KBM-7 (cell line): ENCODE measurements around the gene WDR62.

Experiments used
- DNase-seq: peaks from one replicate; pipeline ENCODE4 v3.0.0-alpha.2; 2015
- in situ Hi-C: fragments of 300-500 bp; cut with MboI; formaldehyde crosslinking; loops from 2 replicates; pipeline ENCODE4 v1.14.3; 2020; ENCODE audit warnings: low sequenced_read_pairs, low pct_unique_long_range_greater_than_20kb, mixed read lengths

The WDR62 gene

DNA sequence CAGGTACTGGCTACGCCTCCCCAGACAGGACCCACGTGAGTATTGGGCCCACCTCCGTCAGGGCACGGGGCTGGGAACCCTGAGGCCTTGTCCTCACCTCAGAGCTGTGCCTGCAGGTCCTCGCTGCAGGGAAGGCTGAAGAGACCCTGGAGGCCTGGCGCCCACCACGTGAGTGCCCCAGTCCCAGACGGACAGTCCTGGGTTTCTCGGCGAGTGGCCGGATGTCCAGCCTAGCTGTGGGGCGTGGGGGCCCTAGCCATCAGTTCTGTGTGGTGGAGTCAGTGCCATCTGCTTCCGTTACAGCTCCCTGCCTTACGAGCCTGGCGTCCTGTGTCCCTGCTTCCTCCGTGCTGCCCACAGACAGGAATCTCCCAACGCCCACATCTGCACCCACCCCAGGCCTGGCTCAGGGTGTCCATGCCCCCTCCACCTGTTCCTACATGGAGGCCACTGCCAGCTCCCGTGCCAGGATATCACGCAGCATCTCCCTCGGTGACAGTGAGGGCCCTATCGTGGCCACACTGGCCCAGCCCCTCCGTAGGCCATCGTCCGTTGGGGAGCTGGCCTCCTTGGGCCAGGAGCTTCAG, 48.4 kb downstream of the WDR62 start:
- DNase-seq: no peak
- in situ Hi-C loops: no loop called here

DNA sequence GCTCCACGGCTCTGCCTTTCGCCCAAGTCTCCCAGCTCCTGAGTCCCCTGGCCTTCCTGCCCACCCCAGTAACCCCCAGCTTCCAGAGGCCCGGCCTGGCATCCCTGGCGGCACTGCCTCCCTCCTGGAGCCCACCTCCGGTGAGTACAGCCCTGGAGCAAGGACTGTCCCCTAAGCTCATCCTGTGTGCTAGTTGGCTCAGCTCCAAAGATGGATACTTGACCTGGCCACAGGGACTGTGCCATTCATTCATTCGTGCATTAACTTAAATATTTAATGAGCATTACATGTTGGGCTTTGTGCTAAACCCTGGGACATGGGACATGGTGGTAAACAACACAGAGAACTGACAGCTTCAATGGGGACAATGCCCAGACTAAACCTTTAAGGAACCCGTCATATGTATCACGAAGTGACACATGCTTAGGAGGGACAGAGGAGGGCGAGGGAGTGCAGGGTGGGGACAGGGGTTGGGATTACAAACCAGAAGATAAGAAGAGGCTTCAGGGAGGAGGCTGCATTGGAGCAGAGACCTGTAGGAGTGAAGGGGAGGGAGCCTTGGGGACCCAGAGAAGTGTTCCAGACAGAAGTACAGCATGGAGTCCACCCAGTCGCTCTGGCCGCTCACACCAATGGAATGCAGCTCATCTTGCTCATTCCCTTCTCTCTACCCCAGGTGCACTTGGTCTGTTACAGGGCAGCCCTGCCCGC, 49.3 kb downstream of the WDR62 start:
- in situ Hi-C loops: no loop called here
- no peak for DNase-seq

DNA sequence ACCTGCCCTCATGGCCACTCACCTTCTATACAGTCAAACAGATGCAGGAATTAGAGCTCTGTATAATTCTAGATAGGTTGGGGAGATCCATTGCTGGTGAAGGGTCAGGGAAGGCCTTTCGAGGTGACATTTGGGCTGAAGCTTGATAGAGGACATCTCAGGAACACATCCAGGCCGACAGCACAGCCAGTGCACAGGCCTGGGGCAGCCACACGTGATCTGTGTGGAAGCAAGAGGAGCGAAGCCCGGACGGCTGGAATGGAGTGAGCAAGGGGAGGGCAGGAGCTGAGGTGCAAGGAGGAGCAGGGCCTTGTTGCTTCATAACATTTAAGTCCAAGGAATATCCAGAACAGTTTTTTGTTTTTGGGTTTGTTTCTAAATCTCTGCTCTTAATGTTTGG, 51.7 kb downstream of the WDR62 start:
- in situ Hi-C loops: no loop called here
- no peak for DNase-seq

DNA sequence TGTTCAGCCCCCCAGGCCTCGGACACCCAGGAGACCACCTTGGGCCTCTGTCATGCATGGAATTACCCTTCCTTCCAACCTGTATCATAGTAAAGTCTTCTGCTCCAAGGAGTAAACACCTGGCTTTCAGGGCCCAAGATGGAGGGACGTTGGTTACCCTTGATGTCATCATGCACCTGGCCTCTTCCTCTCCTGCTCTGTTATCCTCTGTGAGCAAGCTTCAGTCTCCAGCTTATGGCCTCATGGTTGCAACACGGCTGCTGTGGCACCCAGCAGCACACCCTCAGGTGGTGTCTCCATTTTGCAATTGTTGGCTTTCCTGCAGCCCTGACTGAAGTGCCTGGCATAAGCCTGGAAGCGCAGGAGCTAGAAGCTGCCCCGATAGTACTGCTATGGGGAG, 52.3 kb downstream of the WDR62 start:
- in situ Hi-C loops: no loop called here
- no peak for DNase-seq

DNA sequence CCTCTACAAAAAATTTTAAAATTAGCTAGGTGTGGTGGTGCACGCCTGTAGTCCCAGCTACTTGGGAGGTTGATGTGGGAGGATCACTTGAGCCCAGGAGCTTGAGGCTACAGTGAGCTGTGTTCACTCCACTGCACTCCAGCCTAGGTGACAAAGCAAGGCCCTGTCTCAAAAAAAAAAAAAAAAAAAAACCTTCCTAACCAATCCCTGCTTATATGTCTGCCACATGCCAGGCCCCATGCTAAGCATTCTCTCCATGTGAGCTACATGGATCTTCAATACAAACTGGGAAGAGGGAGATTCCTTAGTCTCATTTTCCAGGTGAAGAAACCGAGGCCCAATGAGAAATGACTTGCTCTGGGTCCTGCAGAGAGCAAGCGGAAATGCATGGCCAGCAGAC, 54.0 kb downstream of the WDR62 start:
- no peak for DNase-seq
- in situ Hi-C loops: no loop called here

DNA sequence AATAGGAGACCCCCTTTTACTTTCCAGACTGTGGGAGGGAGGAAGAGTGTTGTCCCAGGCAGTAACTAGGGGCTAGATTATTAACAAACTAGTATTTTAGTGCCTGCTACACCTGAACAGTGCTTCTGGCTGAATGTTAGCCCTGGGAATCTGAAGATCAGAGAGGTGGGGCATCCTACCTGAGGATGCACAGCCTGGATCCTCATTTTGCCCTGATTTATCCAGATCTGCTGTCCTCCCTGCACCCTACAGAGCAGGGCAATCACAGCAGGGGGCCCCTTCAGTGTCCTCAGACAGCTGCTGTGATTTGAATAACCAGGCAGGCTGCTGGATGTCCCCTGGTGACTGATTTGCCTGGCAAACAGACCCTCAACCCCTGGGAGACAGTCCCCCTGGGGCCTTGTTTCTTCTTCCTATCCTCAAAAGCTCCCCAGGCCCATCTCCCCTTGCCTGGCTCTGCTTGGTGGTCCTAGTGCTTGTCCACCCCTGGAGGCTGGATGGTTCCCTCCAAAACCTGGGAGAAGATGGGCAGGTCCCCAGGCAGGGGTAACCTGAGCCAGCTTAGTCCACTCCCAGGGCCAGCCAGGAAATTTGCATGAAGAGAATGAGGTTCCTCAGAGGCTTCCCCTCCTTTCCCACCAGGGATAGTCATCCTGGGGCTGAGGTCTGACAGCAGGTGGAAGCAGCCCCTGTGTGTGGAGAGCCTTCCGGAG, 55.9 kb downstream of the WDR62 start, which contains the start of gene OVOL3:
OVOL3 (plus strand) TSS at position 657 of the 713 bp plus-strand sequence. CDS start 60 bp downstream, outside the sequence.
- in situ Hi-C loops: no loop called here
- no peak for DNase-seq

DNA sequence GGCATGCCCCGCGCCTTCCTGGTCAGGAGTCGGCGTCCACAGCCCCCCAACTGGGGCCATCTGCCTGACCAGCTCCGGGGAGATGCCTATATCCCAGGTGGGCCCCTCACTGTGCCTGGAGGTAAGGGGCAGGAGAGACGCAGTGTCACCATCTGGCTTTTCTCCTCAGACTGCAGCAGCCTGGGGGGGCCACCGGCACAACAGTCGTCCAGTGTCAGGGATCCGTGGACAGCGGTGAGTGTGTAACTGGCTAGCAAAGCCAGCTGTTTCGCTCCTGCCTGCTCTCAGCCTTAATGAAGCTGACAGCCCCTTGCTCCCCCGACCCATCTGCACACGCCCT, 56.5 kb downstream of the WDR62 start:
- DNase-seq: no peak
- in situ Hi-C loops: no loop called here

DNA sequence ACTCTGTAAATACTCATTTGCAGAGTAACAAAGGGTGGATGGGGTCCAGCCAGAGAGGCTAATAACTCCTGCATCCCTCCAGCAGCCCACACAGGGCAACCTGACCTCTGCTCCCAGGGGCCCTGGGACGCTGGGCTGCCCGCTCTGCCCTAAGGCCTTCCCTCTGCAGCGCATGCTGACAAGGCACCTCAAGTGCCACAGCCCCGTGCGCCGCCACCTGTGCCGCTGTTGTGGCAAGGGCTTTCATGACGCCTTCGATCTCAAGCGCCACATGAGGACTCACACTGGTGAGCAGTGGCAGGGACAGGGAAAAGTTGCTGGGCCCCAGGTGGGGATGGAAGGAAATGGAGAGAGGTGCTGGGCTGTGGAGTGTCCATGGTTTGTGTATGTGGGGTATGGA, 58.0 kb downstream of the WDR62 start:
- no peak for DNase-seq
- in situ Hi-C loops: no loop called here

DNA sequence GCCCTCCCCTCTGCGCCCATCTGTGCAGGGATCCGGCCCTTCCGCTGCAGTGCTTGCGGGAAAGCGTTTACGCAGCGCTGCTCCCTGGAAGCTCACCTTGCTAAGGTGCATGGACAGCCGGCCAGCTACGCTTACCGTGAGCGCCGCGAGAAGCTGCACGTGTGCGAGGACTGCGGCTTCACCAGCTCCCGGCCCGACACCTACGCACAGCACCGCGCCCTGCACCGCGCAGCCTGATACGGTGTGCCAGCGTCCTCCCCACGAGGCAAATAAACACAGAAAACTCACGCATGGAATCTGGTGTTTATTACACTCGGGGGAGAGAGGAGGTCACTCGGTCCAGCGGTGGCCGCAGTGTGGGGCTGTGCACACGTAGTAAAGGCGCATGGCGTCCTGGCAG, 58.7 kb downstream of the WDR62 start:
- in situ Hi-C loops: no loop called here
- DNase-seq: no peak

DNA sequence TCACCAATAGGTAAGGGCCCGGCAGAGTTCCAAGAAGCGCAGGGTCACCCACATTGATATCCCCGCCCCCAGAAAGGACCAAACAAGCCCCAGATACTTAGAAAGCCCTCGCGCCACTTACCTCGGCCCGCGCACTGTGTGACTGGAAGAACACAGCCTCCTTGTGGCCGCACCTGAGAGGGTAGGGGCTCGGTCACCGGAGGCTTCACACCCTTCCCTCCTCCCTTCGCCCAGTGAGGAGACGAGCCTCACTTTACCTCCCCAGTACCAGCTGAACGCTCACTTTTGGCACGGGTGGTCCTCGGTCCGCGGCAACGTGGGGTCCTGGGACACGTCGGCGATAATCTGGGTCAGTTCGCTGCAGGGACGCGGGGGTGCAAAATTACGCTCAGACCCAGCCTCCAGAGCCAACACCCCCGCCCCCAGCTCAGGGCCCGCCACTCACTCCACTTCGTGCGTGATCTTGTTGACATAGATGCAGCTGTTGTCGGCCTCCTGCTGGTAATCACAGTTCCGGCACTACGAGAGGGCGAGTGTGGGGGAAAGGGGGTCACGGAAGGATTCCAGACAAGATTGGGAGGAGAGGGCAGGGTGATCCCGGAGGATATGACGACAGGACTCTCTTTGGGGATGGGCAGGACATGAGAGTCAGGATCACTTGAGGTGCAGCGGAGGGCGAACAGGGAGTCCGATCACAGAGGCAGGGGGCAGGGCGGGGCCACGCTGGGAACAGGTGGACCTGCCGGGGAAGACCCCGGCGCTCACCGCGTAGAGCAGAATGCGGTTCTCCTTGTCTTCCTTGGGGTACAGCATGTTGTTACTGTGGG, 59.4 kb downstream of the WDR62 start:
- DNase-seq: peak; percentile 6
- in situ Hi-C loops: no loop called here

DNA sequence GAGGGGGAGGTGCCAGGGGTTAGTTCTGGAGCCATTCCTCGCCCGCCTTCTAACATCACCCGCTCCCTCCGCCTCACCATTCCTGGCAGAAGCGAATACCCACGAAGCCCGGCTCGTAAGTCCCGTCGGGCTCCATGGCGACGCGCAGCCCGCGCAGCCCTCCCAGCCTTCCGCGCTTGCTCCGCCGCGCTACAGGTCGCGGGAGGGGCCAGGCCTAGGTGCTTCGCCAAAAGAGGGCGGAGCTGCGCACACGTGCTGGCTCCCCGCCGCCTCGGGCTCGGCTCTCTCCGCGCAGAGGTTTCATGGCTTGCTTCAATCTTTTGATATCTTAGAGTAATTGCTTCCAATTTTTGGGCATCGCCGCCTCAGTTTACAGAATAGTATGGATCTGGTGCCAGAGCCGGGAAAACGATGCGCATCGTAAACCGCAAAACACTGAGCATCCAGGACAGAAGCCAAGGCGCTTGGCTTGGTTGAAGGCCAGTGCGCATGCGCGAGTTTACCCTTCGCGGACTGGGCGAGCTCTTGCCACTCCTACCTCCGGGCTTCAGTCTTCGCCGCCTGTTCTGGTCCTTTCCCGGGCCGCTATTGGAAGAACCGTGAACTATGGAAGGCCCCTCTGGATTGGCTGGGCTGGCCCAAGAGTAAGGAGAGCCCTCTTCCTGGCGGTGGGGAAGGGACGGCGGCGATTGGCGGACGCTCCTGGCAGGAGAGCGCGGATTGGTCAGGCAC, 60.2 kb downstream of the WDR62 start, which contains the start of gene POLR2I:
POLR2I (minus strand) TSS at position 155 of the 732 bp plus-strand sequence; CDS start at position 136, 19 bp downstream.
- in situ Hi-C loops: no loop called here
- DNase-seq: peak; percentile 99

DNA sequence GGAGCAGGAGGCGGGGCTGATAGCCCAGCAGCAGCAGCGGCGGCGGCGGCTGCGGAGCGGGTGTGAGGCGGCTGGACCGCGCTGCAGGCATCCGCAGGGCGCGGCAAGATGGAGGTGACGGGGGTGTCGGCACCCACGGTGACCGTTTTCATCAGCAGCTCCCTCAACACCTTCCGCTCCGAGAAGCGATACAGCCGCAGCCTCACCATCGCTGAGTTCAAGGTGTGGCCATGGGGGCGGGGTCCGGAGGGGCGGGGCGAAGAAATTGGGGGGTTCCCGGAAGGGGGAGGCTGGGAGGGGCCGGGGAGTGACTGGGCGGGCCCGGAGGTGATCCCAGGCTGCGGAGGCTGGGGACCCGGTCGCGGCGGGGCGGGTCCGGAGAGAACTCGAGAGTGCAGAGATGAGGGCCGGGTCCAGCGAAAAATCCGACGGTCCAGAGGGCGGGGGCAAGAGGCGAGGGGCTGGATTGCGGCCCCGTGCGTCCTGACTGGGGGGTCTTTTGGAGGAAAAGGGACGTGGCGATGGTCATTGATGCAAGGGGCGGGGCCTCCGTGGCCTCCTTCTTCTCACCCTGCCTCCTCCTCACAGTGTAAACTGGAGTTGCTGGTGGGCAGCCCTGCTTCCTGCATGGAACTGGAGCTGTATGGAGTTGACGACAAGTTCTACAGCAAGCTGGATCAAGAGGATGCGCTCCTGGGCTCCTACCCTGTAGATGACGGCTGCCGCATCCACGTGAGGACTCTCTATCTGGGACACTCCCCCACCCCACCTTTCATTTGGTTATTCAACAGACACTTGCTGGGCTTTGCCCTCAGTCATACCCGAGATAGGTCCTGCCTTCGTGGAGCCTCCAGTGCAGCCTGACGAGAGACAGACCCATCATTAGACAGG, 61.0 kb downstream of the WDR62 start, which contains the start of gene TBCB:
TBCB (plus strand) TSS at position 16 of the 891 bp plus-strand sequence; CDS start at position 109, 93 bp downstream.
- in situ Hi-C loops: no loop called here
- DNase-seq: no peak

DNA sequence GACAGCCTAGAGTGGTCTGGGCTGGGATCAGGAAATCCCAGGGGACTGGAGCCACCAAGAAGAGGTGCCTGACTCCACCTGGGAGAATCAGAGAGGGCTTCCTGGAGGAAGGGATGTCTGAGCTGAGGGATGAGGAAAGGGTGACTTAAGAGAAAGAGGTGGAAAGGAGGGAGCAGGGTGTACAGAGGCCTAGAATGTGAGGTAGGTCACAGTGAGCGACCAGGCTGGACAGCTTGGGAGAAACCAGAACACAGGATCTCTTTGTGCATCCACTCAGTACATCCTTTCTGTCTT, 61.6 kb downstream of the WDR62 start:
- no peak for DNase-seq
- in situ Hi-C loops: no loop called here

DNA sequence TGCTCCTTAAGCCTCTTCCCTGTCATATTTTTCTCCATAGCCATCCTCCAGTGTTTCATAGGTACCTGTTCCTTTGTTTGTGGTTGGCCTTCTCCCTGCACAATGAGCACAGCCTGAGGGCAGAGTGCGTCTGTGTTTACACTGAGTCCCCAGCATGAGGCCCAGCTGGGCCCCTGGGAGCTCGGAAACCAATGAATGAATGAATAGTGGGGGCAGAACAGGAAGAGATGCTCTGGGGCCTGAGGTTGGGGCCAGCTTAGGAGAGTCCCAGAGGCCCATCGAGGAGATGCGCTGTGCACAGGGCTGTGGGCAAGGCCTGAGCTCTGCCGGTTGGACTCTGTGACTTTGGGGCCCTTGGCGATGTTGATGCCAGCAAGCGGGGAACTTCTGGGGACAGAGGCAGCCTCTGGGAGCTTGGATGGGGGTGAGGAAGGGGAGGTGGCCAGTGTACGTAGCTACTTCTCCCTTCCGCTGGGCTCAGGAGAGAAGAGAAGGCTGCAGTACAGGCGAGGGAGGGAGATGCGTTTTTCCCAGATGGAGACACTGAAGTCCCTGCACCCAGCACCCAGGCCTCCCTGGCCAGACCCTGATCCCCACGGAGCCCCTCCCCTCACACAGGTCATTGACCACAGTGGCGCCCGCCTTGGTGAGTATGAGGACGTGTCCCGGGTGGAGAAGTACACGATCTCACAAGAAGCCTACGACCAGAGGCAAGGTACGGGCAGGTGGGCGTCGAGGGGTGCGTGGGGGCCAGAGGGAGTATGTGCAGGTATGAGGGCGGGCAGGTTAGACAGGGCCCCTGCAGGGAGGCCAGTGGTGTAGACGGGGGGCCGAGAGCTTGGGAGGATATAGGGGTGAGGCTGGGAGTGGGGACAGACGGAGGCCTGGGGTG, 65.6 kb downstream of the WDR62 start:
- DNase-seq: no peak
- in situ Hi-C loops: no loop called here

DNA sequence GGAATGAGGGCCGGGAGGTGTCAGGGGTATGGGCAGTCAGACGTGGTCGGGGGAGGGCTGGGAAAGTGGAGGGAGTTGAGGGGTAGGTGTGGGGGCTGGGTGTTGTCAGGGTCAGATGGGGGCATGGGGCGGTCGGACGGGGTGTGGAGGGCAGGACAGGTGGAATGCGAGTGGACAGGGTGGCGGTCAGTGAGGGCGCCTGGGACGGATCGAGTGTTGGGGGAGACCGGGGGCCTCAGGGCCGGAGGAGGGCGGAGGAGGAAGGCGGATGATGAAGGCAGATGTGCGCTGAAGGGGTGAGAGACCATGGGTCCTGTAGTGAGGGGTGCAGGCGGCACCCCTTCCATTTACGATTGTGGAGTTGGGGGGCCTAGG, 66.3 kb downstream of the WDR62 start:
- no peak for DNase-seq
- in situ Hi-C loops: no loop called here

DNA sequence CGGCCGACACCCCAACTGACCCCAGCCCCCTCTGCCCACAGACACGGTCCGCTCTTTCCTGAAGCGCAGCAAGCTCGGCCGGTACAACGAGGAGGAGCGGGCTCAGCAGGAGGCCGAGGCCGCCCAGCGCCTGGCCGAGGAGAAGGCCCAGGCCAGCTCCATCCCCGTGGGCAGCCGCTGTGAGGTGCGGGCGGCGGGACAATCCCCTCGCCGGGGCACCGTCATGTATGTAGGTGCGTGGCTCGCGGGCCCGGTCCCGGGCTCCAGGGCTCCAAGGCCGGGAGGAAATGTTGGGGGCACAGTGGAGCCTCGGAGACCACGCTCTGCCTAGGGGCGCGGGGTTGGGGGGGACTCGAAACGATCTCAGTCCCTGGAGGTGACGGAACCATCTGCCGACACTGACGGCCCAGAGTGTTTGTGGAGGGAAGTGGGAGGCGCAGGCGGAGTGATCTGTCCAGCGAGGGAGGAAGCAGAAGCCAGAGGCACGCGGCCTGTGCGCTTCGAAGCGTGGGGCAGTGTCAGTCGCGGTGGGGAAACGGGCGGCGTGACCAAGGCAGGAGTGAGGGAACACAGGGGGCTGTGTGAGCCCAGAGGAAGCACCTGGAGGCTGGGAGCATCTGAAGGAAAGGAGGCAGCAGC, 66.9 kb downstream of the WDR62 start:
- DNase-seq: peak; percentile 24
- in situ Hi-C loops: no loop called here

DNA sequence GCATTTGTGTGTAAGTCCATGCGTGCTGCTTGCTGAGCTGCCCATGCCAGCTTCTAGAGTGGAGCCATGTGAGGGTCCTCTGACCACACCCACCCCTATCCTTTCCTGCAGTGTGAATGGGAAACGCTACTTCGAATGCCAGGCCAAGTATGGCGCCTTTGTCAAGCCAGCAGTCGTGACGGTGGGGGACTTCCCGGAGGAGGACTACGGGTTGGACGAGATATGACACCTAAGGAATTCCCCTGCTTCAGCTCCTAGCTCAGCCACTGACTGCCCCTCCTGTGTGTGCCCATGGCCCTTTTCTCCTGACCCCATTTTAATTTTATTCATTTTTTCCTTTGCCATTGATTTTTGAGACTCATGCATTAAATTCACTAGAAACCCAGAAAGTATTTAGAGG, 70.9 kb downstream of the WDR62 start:
- no peak for DNase-seq
- in situ Hi-C loops: no loop called here
